Neutrophil (primary cell): ENCODE results near the gene MAGOHB.
"Not testable (repeated sequence)": the region's sequence is repeated elsewhere in the genome, so short reads cannot be mapped to it uniquely, and the experiment has no call there.

ENCODE experiments used
- H3K27ac ChIP-seq: fragments of 200-600 bp; sonication (generic); 2 replicates; pipeline ENCODE4 v1.5.1; 2016; ENCODE audit warnings: mild to moderate bottlenecking, moderate library complexity
- H3K27me3 ChIP-seq: fragments of 200-600 bp; sonication (generic); 2 replicates; pipeline ENCODE4 v1.6.0; 2016; ENCODE audit warnings: mild to moderate bottlenecking
- H3K36me3 ChIP-seq: fragments of 200-600 bp; sonication (generic); 2 replicates; pipeline ENCODE4 v1.5.1; 2017
- H3K4me1 ChIP-seq, 2 experiments: fragments of 200-600 bp in 1 of 2; sonication (generic) in 1 of 2; 1 replicate in 1 of 2; 2 replicates in 1 of 2; pipeline versions ENCODE4 v1.5.1 to v1.6.1; 2013 to 2016; ENCODE audit warnings: low read depth in 1 of 2, low read length in 1 of 2, mild to moderate bottlenecking in 1 of 2, moderate library complexity in 1 of 2; ENCODE audit not compliant: control insufficient read depth in 1 of 2, insufficient read depth in 1 of 2
- H3K4me3 ChIP-seq, 2 experiments: fragments of 200-600 bp in 1 of 2; sonication (generic) in 1 of 2; 1 replicate in 1 of 2; 2 replicates in 1 of 2; pipeline ENCODE4 v1.5.1; 2013 to 2016; ENCODE audit warnings: low read depth in 1 of 2, low read length in 1 of 2, mild to moderate bottlenecking in 1 of 2, moderate library complexity in 1 of 2
- H3K9me3 ChIP-seq: fragments of 200-600 bp; sonication (generic); 2 replicates; pipeline ENCODE4 v1.5.1; 2016
- TF ChIP-seq, protein P1 (sequence below): fragments of 200-600 bp; sonication (generic); IDR thresholded peaks from 2 replicates; pipeline ENCODE4 v1.5.1; 2016; ENCODE audit warnings: antibody characterized with exemption

The MAGOHB gene

DNA sequence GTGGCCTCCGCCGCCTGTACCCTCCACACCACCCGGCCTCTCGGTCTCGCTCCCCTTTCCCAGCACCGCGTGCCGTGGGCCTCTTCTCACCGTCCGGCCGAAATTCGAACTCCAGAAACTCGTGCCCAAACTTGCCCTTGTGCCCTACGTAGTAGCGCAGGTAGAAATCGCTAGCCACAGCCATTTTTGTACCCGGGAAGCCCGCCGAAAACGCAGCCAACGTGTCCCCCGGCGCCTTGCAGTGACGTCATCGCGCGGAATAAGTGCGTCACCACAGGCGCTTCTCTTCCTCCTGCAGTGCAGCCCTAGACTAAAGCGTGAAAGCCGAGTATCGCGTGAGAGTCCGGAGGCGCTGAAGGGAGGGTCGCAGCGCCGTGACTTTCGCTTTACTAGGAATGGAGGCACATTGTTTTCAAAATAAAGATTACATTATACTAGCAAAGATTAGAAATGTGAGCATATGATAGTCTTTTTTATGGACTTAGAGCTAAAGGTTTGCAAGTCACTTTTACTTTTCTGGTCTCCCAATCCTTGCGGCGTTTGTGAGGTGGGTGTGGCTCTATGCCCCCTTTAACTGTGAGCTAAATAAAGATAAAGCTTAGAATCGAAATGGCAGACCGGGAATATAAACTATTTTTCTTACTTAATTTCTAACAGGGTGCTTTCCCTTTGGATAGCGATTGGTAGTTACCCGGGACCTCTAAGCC, at the start of gene MAGOHB:
Gene MAGOHB, minus strand, starts transcription at position 261 of the 707 bp plus-strand sequence. Its CDS starts 77 bp downstream, at position 184.
- H3K36me3 ChIP-seq = peaks cover 6% of the 10 kb centered on the region
- peaks cover 12 to 19% of the 10 kb centered on the region in 2 experiments for H3K4me1 ChIP-seq
- H3K27me3 ChIP-seq = peaks cover 1% of the 10 kb centered on the region
- peak within 1 kb of the TSS; percentile 61 for H3K27ac ChIP-seq
- TF ChIP-seq, protein P1, sequence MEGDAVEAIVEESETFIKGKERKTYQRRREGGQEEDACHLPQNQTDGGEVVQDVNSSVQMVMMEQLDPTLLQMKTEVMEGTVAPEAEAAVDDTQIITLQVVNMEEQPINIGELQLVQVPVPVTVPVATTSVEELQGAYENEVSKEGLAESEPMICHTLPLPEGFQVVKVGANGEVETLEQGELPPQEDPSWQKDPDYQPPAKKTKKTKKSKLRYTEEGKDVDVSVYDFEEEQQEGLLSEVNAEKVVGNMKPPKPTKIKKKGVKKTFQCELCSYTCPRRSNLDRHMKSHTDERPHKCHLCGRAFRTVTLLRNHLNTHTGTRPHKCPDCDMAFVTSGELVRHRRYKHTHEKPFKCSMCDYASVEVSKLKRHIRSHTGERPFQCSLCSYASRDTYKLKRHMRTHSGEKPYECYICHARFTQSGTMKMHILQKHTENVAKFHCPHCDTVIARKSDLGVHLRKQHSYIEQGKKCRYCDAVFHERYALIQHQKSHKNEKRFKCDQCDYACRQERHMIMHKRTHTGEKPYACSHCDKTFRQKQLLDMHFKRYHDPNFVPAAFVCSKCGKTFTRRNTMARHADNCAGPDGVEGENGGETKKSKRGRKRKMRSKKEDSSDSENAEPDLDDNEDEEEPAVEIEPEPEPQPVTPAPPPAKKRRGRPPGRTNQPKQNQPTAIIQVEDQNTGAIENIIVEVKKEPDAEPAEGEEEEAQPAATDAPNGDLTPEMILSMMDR = no peak
- H3K4me3 ChIP-seq = peak within 1 kb of the TSS; percentile 80 to 94
- no peaks in the 10 kb centered on the region for H3K9me3 ChIP-seq

- Histone ChIP-seq H3K9me3 (no peaks in the 10 kb centered on the region), H3K4me1 (no peaks in the 10 kb centered on the region), H3K36me3 (no peaks in the 10 kb centered on the region), H3K27me3 (peaks cover 4% of the 10 kb centered on the region), H3K27ac (no peak overlapping the region), H3K4me3 (no peak overlapping the region)
- TF ChIP-seq, protein P1 = no peak
Measured at GRCh38 chr12:10661338-10661737, 47.9 kb upstream of the MAGOHB start.

DNA sequence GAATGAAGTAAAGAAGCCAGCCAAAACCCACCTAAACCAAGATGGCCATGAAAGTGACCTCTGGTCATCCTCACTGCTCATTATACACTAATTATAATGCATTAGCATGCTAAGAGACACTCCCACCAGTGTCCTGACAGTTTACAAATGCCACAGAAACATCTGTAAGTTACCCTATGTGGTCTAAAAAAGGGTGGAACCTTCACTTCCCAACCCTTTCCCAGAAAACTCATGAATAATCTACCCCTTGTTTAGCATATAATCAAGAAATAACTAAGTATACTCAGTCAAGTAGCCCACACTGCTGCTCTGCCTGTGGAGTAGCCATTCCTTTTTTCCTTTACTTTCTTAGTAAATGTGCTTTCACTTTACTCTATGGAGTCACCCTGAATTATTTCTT, 40.6 kb upstream of the MAGOHB start:
- no peaks in the 10 kb centered on the region for H3K36me3 ChIP-seq
- no peaks in the 10 kb centered on the region for H3K9me3 ChIP-seq
- H3K4me1 ChIP-seq = no peaks in the 10 kb centered on the region
- TF ChIP-seq, protein P1 = no peak
- no peak overlapping the region for H3K27ac ChIP-seq
- H3K27me3 ChIP-seq = no peaks in the 10 kb centered on the region
- no peak overlapping the region for H3K4me3 ChIP-seq

DNA sequence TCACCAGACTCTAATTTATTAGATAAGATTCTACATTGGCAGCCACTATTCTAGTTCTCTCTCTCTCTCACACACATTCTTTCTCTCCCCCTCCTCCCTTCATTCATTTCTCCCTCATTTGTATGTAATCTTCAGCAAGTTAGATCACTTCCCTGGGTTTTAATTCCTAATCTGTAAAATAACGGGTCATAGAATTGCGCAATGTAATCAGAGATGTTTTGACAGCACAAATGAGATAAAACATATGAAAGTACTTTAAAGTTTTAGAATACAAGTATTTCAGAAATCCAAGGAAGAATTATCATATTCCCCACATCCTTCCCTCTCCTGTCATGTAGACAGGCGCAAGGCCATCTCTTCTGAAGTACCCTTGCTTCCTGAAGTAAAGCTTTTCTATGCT, 38.8 kb upstream of the MAGOHB start:
- Histone ChIP-seq H3K27me3 (no peaks in the 10 kb centered on the region), H3K4me1 (no peaks in the 10 kb centered on the region)
- TF ChIP-seq, protein P1 = no peak

GRCh38 chr12:10646576-10646975, 33.2 kb upstream of the MAGOHB start:
- not testable (repeated sequence) for H3K4me3 ChIP-seq, H3K4me1 ChIP-seq, H3K36me3 ChIP-seq, H3K27ac ChIP-seq, H3K9me3 ChIP-seq, H3K27me3 ChIP-seq

More for the DNA sequence above, 38.8 kb upstream of the MAGOHB start:
- Histone ChIP-seq H3K9me3 (no peaks in the 10 kb centered on the region), H3K4me3 (no peak overlapping the region), H3K27ac (no peak overlapping the region), H3K36me3 (no peaks in the 10 kb centered on the region)

DNA sequence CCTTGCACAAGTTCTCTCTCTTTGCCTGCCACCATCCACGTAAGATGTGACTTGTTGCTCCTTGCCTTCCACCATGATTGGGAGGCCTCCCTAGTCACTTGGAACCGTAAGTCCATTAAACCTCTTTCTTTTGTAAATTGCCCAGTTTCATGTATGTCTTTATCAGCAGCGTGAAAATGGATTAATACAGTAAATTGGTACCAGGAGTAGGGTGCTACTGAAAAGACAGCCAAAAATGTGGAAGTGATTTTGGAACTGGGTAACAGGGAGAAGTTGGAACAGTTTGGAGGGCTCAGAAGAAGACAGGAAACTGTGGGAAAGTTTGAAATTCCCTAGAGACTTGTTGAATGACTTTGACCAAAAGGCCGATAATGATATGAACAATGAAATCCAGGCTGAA, 32.5 kb upstream of the MAGOHB start:
- H3K4me1 ChIP-seq = no peaks in the 10 kb centered on the region
- no peaks in the 10 kb centered on the region for H3K36me3 ChIP-seq
- no peak overlapping the region for H3K27ac ChIP-seq
- no peaks in the 10 kb centered on the region for H3K9me3 ChIP-seq
- H3K27me3 ChIP-seq = no peaks in the 10 kb centered on the region
- no peak overlapping the region for H3K4me3 ChIP-seq
- TF ChIP-seq, protein P1 = no peak
